ENCODE results near the gene CELF1.

The CELF1 gene

DNA sequence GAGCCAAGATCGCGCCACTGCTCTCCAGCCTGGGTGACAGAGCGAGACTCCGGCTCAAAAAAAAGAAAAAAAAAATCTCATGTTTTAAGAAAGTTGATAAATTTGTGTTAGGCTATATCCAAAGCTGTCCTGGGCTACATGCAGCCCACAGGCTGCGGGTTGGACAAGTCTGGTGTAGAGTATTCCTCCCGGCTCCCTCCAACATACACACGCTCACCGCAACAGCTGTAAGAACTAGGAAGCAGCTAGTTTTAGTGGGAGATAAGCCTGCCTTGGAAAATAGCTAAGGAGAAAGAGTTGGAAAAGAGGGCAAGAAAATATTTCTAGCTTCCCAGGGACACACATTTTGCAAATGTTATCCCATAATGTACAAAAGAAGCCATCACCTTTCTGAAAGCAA, 46.6 kb downstream of the CELF1 start:
- Histone ChIP-seq H3K36me3 (ENCODE audit: insufficient read depth, low read length) (peaks cover 6% of the 10 kb centered on the region), H3K9me3 (replicated peaks; ENCODE audit: low read length) (no peaks in the 10 kb centered on the region), H3K4me1 (ENCODE audit: control insufficient read depth, insufficient read depth, low read length) (peaks cover 50% of the 10 kb centered on the region)

DNA sequence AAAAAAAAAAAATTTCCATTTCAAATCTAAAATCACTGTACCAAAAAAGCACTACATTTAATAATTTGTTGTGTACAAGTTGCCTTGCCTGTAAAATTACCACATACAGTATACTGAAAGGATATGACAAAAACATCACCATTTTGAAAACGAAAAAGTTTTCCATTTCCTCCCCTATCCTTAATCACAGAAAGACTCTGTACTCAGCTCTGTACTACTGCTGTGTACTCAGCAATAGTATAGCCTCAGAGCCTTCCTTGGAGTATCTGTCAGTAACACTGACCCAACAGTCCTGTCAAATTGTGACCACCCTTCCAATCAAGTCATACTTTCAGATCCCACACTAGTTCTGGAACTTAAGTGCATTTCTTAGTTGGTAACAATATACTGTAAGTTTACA, 48.0 kb downstream of the CELF1 start:
- Histone ChIP-seq H3K27me3 (ENCODE audit: control insufficient read depth, insufficient read depth, low read length) (no peaks in the 10 kb centered on the region), H3K4me2 (ENCODE audit: low read length) (no peak overlapping the region), H3K9me3 (replicated peaks; ENCODE audit: low read length) (no peaks in the 10 kb centered on the region), H3K4me1 (ENCODE audit: control insufficient read depth, insufficient read depth, low read length) (peaks cover 36% of the 10 kb centered on the region), H3K4me3 (ENCODE audit: low read length) (no peak overlapping the region), H3K9ac (ENCODE audit: low read depth, low read length) (no peak overlapping the region), H3K36me3 (ENCODE audit: insufficient read depth, low read length) (peaks cover 16% of the 10 kb centered on the region)

More for the DNA sequence above, 46.6 kb downstream of the CELF1 start:
- H3K27me3 ChIP-seq (ENCODE audit: control insufficient read depth, insufficient read depth, low read length): no peaks in the 10 kb centered on the region
- peak overlapping the region; percentile 12 for H3K9ac ChIP-seq (ENCODE audit: low read depth, low read length)
- peak overlapping the region; percentile 74 for H3K4me2 ChIP-seq (ENCODE audit: low read length)
- H3K4me3 ChIP-seq (ENCODE audit: low read length): no peak overlapping the region

DNA sequence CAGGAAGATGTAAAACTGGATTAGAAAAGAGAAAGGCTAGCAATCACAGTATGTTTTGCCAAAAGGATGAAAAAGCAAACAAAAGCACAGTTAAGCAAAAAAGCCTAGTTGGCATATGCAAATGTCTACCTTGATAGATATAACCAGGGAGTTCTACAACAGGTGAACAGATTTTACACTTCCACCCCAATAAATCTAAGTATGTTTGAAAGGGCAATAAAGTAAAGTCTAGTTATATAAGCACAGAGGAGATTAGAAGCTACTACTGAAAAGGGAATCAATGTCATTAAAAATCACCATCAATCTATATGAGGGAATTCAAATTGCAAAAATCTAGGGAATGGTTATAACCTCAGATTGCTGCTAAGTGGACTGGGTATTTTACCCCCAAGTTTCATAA, 49.7 kb downstream of the CELF1 start:
- H3K4me3 ChIP-seq (ENCODE audit: low read length): no peak overlapping the region
- no peaks in the 10 kb centered on the region for H3K9me3 ChIP-seq (replicated peaks; ENCODE audit: low read length)
- peaks cover 22% of the 10 kb centered on the region for H3K36me3 ChIP-seq (ENCODE audit: insufficient read depth, low read length)
- no peaks in the 10 kb centered on the region for H3K27me3 ChIP-seq (ENCODE audit: control insufficient read depth, insufficient read depth, low read length)
- no peak overlapping the region for H3K4me2 ChIP-seq (ENCODE audit: low read length)
- no peak overlapping the region for H3K9ac ChIP-seq (ENCODE audit: low read depth, low read length)
- H3K4me1 ChIP-seq (ENCODE audit: control insufficient read depth, insufficient read depth, low read length): peaks cover 21% of the 10 kb centered on the region

DNA sequence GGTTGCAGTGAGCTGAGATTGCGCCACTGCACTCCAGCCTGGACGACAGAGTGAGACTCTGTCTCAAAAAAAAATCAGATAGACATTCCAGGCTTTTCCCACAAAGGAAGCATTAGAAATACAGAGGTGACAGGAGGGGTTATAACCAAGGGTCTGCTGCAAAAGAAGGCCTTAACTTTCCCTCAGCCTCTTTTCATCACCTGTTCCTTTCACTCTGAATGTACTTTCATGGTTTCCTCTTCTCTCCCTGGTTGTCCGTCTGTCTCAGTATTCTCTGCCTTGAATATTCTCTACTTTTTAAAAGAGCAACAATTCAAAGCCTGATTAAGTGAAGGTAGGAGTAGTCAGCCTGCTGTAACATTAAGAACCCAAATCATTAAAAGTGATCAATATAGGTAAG, 50.2 kb downstream of the CELF1 start:
- H3K4me3 ChIP-seq (ENCODE audit: low read length): no peak overlapping the region
- no peaks in the 10 kb centered on the region for H3K9me3 ChIP-seq (replicated peaks; ENCODE audit: low read length)
- no peak overlapping the region for H3K4me2 ChIP-seq (ENCODE audit: low read length)
- H3K27me3 ChIP-seq (ENCODE audit: control insufficient read depth, insufficient read depth, low read length): no peaks in the 10 kb centered on the region
- H3K4me1 ChIP-seq (ENCODE audit: control insufficient read depth, insufficient read depth, low read length): peaks cover 17% of the 10 kb centered on the region
- H3K9ac ChIP-seq (ENCODE audit: low read depth, low read length): no peak overlapping the region
- peaks cover 26% of the 10 kb centered on the region for H3K36me3 ChIP-seq (ENCODE audit: insufficient read depth, low read length)

DNA sequence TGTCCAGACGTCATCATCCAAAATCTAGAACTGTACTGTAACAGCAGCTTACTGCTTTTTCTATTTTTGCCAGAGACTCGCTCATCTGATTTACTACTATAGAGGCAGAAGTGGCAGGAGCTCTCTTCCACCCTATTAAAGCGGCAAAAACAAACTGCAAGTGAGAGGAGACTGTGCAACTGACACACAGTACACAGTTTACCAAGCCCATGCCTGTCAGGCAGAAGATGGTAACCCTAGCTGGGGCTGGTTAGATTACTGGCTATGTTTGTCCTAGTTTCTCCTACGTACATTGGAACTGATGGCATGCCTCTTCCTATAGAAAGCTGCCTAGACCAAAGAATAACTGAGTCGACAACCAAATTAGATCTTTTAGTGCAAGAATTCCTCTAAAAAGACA, 51.8 kb downstream of the CELF1 start:
- Histone ChIP-seq H3K27me3 (ENCODE audit: control insufficient read depth, insufficient read depth, low read length) (no peaks in the 10 kb centered on the region), H3K4me1 (ENCODE audit: control insufficient read depth, insufficient read depth, low read length) (peaks cover under 1% of the 10 kb centered on the region), H3K4me2 (ENCODE audit: low read length) (no peak overlapping the region), H3K9me3 (replicated peaks; ENCODE audit: low read length) (no peaks in the 10 kb centered on the region), H3K4me3 (ENCODE audit: low read length) (no peak overlapping the region), H3K9ac (ENCODE audit: low read depth, low read length) (no peak overlapping the region), H3K36me3 (ENCODE audit: insufficient read depth, low read length) (peaks cover 26% of the 10 kb centered on the region)

DNA sequence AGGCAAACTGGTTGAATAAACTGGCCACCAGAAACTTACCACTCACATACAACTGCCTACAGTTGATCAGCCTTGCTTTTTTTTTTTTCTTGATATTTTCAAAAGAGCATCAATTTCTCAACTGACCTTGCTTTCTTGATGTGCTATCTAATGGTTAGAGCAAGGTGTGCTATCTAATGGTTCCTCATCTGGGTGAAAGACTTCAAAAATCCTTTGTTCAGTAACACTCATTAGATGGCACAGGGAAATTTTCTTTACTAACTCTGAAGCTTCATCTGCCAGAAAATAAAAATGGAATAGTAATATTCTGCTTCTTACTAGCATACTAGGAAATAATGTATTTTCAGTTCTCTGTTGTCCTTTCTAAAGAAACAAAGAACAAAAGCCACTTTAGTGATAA, 52.8 kb downstream of the CELF1 start:
- no peaks in the 10 kb centered on the region for H3K9me3 ChIP-seq (replicated peaks; ENCODE audit: low read length)
- no peak overlapping the region for H3K4me2 ChIP-seq (ENCODE audit: low read length)
- no peak overlapping the region for H3K9ac ChIP-seq (ENCODE audit: low read depth, low read length)
- H3K27me3 ChIP-seq (ENCODE audit: control insufficient read depth, insufficient read depth, low read length): no peaks in the 10 kb centered on the region
- no peak overlapping the region for H3K4me3 ChIP-seq (ENCODE audit: low read length)
- peaks cover 32% of the 10 kb centered on the region for H3K36me3 ChIP-seq (ENCODE audit: insufficient read depth, low read length)
- H3K4me1 ChIP-seq (ENCODE audit: control insufficient read depth, insufficient read depth, low read length): peaks cover 8% of the 10 kb centered on the region

DNA sequence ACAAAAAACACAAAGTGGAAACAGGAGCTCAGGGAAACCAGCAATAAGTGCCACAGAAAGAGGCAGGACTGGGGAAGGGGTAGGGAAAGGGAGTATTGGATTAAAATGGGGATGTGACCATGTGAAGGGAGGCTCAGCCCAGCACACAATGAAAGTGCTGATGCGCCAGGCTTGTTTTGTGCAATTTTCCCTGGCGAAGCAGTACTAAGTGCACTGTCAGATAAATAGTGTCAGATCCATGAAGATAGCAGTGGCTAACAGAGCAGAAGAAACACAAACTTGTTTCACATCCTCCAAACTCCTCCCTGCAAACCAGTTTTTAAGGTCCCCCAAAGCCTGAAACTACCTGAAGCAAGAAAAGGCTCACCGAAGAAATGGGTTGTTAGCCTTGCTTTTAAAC, 53.3 kb downstream of the CELF1 start:
- Histone ChIP-seq H3K27me3 (ENCODE audit: control insufficient read depth, insufficient read depth, low read length) (no peaks in the 10 kb centered on the region), H3K4me2 (ENCODE audit: low read length) (no peak overlapping the region), H3K4me1 (ENCODE audit: control insufficient read depth, insufficient read depth, low read length) (peaks cover 12% of the 10 kb centered on the region), H3K9me3 (replicated peaks; ENCODE audit: low read length) (no peaks in the 10 kb centered on the region), H3K4me3 (ENCODE audit: low read length) (no peak overlapping the region), H3K36me3 (ENCODE audit: insufficient read depth, low read length) (peaks cover 36% of the 10 kb centered on the region), H3K9ac (ENCODE audit: low read depth, low read length) (no peak overlapping the region)

DNA sequence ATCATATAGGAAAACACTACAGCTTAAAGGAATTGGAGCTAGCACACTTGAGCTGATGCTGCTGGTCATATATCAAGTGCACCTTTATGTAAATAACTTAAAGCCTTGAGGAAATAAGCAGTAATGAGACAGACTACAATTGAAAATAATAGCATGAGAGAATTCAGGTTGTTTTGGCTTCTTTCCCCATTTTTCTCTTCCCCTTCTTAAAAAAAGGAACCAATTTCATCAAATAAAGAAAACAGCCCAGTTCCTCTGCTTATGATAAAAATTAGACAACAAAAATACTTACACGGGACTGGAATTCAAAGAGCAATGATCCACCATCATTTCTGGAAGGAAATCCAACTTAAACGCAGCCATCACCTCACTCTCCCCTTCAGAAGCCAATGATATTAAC, 53.8 kb downstream of the CELF1 start:
- peaks cover 40% of the 10 kb centered on the region for H3K36me3 ChIP-seq (ENCODE audit: insufficient read depth, low read length)
- H3K4me2 ChIP-seq (ENCODE audit: low read length): no peak overlapping the region
- no peaks in the 10 kb centered on the region for H3K9me3 ChIP-seq (replicated peaks; ENCODE audit: low read length)
- H3K9ac ChIP-seq (ENCODE audit: low read depth, low read length): no peak overlapping the region
- H3K4me1 ChIP-seq (ENCODE audit: control insufficient read depth, insufficient read depth, low read length): peaks cover 12% of the 10 kb centered on the region
- no peaks in the 10 kb centered on the region for H3K27me3 ChIP-seq (ENCODE audit: control insufficient read depth, insufficient read depth, low read length)
- H3K4me3 ChIP-seq (ENCODE audit: low read length): no peak overlapping the region

DNA sequence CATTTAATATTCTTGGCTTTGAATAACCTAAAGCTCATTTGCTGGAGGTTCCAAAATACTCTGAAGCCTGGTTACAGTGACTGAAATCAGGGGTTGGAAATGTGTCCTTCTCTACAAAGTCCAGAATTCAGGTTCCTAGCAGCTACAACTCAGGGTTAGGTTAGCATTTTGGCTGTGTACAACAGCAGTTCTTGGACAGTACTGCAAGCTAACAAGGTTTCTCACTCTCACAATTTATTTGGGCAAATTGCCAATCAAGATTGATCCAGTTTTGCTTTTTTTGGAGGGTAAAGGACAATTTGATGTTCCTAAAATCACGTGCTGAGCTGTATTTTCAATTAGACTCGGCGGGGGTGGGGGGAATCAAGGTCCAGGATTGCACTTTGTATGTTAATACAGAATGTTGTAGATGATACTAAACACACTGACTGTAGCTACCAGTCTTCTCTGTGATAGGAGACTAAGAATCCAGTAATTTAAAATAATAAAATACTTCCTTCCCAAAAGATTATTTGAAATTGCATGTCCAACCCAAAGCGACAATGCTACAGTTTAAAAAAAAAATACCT, 54.3 kb downstream of the CELF1 start:
- no peak overlapping the region for H3K9ac ChIP-seq (ENCODE audit: low read depth, low read length)

DNA sequence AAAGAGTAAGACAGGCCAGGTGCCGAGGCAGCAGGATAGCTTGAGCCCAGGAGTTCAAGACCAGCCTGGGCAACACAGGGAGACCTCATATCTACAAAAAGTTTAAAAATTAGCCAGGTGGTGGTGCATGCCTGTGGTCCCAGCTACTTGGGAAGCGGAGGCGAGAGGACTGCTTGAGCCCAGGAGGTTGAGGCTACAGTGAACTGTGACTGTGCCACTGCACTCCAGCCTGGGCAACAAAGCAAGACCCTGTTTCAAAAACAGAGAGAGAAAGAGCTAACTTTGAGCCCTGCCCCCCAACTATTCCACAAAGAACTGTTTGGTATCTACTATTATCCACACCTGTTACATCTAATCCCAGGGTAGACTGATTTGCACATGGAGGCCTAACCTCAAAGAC, 54.8 kb downstream of the CELF1 start:
- no peak overlapping the region for H3K4me3 ChIP-seq (ENCODE audit: low read length)

More for the DNA sequence above, 54.3 kb downstream of the CELF1 start:
- H3K4me1 ChIP-seq (ENCODE audit: control insufficient read depth, insufficient read depth, low read length): peaks cover 12% of the 10 kb centered on the region
- peaks cover 45% of the 10 kb centered on the region for H3K36me3 ChIP-seq (ENCODE audit: insufficient read depth, low read length)
- H3K9me3 ChIP-seq (replicated peaks; ENCODE audit: low read length): no peaks in the 10 kb centered on the region
- H3K4me2 ChIP-seq (ENCODE audit: low read length): no peak overlapping the region
- no peaks in the 10 kb centered on the region for H3K27me3 ChIP-seq (ENCODE audit: control insufficient read depth, insufficient read depth, low read length)
- no peak overlapping the region for H3K4me3 ChIP-seq (ENCODE audit: low read length)

DNA sequence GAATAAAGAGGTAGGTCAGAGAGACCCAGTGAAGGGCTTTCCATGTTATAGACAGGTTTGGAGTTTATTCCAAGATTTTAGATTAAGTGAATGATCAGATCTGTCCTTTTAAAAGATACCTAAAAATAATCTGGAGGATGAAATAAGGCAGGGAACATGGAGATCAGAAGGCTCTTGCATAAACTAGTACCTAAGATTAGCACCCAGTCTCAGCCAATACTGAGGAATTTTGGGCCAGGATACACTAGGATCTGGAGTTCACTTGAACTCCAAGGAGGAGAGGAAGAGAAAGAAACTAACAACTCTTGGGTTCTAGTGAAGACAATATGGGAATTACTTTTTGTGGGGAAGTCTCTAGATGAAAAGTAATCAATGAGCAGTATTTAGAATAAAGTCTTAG, 56.1 kb downstream of the CELF1 start:
- Histone ChIP-seq H3K27me3 (ENCODE audit: control insufficient read depth, insufficient read depth, low read length) (no peaks in the 10 kb centered on the region), H3K9me3 (replicated peaks; ENCODE audit: low read length) (no peaks in the 10 kb centered on the region), H3K36me3 (ENCODE audit: insufficient read depth, low read length) (peaks cover 48% of the 10 kb centered on the region), H3K4me1 (ENCODE audit: control insufficient read depth, insufficient read depth, low read length) (peaks cover 12% of the 10 kb centered on the region), H3K4me2 (ENCODE audit: low read length) (no peak overlapping the region), H3K9ac (ENCODE audit: low read depth, low read length) (no peak overlapping the region), H3K4me3 (ENCODE audit: low read length) (no peak overlapping the region)

More for the DNA sequence above, 54.8 kb downstream of the CELF1 start:
- Histone ChIP-seq H3K27me3 (ENCODE audit: control insufficient read depth, insufficient read depth, low read length) (no peaks in the 10 kb centered on the region), H3K4me2 (ENCODE audit: low read length) (no peak overlapping the region), H3K4me1 (ENCODE audit: control insufficient read depth, insufficient read depth, low read length) (peaks cover 12% of the 10 kb centered on the region), H3K9ac (ENCODE audit: low read depth, low read length) (no peak overlapping the region), H3K9me3 (replicated peaks; ENCODE audit: low read length) (no peaks in the 10 kb centered on the region), H3K36me3 (ENCODE audit: insufficient read depth, low read length) (peaks cover 46% of the 10 kb centered on the region)

DNA sequence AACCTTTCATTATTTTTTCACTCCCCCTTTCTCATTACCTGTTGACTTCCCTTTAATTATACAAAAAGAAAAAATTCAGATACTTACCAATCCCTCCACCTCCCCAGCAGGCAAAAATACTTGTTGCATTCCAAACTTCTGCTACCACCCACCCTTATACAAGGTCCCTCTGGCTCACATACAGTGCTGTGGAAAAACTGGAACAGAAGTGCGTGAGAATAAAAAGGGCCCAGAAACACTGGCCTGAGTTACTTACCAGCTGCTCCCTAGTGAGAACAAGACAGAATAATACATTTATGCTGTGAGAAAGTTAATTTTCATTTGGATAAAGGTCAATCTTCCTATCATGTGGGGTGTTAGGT, 57.1 kb downstream of the CELF1 start:
- Histone ChIP-seq H3K9me3 (replicated peaks; ENCODE audit: low read length) (no peaks in the 10 kb centered on the region), H3K9ac (ENCODE audit: low read depth, low read length) (no peak overlapping the region), H3K27me3 (ENCODE audit: control insufficient read depth, insufficient read depth, low read length) (no peaks in the 10 kb centered on the region), H3K4me1 (ENCODE audit: control insufficient read depth, insufficient read depth, low read length) (peaks cover 12% of the 10 kb centered on the region), H3K36me3 (ENCODE audit: insufficient read depth, low read length) (peaks cover 49% of the 10 kb centered on the region), H3K4me3 (ENCODE audit: low read length) (no peak overlapping the region), H3K4me2 (ENCODE audit: low read length) (no peak overlapping the region)
